ENCODE results near the gene KIR2DL1. TPM values are rescaled to one million over a fixed set of nuclear protein-coding genes. Genes with fewer than 3 reads are reported as not detected.
"Not testable (repeated sequence)": the region's sequence is repeated elsewhere in the genome, so short reads cannot be mapped to it uniquely, and the experiment has no call there.

KIR2DL1 gene
- total RNA-seq, 1 donor from 2014 or later, result not detected

DNA sequence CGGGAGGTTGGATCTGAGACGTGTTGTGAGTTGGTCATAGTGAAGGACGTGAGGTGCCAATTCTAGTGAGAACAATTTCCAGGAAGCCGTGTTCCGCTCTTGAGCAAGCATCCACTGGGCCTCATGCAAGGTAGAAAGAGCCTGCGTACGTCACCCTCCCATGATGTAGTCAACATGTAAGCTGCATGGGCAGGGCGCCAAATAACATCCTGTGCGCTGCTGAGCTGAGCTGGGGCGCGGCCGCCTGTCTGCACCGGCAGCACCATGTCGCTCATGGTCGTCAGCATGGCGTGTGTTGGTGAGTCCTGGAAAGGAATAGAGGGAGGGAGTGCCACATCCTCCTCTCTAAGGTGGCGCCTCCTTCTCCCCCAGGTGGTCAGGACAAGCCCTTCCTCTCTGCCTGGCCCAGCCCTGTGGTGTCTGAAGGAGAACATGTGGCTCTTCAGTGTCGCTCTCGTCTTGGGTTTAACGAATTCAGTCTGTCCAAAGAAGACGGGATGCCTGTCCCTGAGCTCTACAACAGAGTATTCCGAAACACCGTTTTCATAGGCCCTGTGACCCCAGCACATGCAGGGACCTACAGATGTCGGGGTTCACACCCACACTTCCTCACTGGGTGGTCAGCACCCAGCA is 16.6 kb downstream of the KIR2DL1 start:
- intact Hi-C loops (cut with micrococcal nuclease); H3K4me1 Mint-ChIP-seq; H3K4me3 Mint-ChIP-seq; H3K27me3 Mint-ChIP-seq; DNase-seq; H3K9me3 Mint-ChIP-seq; H3K36me3 Mint-ChIP-seq (ENCODE audit: low read depth); H3K27ac Mint-ChIP-seq: not testable (repeated sequence)

DNA sequence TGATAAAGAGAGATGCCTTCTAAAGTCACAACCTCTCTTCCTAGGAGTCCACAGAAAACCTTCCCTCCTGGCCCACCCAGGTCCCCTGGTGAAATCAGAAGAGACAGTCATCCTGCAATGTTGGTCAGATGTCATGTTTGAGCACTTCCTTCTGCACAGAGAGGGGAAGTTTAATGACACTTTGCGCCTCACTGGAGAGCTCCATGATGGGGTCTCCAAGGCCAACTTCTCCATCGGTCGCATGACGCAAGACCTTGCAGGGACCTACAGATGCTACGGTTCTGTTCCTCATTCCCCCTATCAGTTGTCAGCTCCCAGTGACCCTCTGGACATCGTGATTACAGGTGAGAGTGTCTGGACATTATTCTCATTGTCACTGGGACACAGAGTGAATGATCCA is 18.6 kb downstream of the KIR2DL1 start:
- H3K4me1 Mint-ChIP-seq; DNase-seq; H3K9me3 Mint-ChIP-seq; H3K36me3 Mint-ChIP-seq (ENCODE audit: low read depth); intact Hi-C loops (cut with micrococcal nuclease); H3K4me3 Mint-ChIP-seq; H3K27ac Mint-ChIP-seq; H3K27me3 Mint-ChIP-seq: not testable (repeated sequence)

- DNase-seq, result no peak
- Mint-ChIP-seq H3K4me1 (peaks cover 10% of the 10 kb centered on the region), H3K4me3 (no peak overlapping the region), H3K9me3 (no peaks in the 10 kb centered on the region), H3K36me3 (ENCODE audit: low read depth) (no peaks in the 10 kb centered on the region), H3K27ac (no peak overlapping the region), H3K27me3 (peaks cover 8% of the 10 kb centered on the region)
- intact Hi-C loops (cut with micrococcal nuclease), result no loop called here
These were observed 21.1 kb downstream of the KIR2DL1 start for GRCh38 chr19:54790711-54791110.

DNA sequence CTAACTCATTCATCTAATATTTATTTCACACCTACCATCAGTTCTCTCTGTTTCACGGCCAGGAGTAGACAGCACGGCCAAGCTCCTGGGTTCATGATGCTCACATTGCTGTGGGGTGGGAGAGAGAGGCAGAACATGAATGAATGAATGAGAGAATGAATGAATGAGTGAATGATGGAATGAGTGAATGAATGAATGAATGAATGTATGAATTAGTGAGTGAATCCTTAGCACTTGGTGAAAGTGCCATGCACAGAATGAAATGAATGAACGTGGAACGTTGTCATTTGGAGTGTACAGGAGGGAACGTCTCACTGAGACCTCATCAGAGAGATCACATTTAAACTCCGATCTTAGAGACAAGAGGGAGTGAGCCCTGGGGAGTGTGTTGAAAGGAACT is 21.9 kb downstream of the KIR2DL1 start:
- no peak for DNase-seq
- H3K36me3 Mint-ChIP-seq (ENCODE audit: low read depth), result no peaks in the 10 kb centered on the region
- H3K9me3 Mint-ChIP-seq, result no peaks in the 10 kb centered on the region
- H3K27me3 Mint-ChIP-seq, result peaks cover 8% of the 10 kb centered on the region
- intact Hi-C loops (cut with micrococcal nuclease), result no loop called here
- no peak overlapping the region for H3K27ac Mint-ChIP-seq
- peaks cover 10% of the 10 kb centered on the region for H3K4me1 Mint-ChIP-seq
- H3K4me3 Mint-ChIP-seq, result no peak overlapping the region

- Mint-ChIP-seq H3K4me1 (peaks cover 10% of the 10 kb centered on the region), H3K27ac (no peak overlapping the region), H3K36me3 (ENCODE audit: low read depth) (no peaks in the 10 kb centered on the region), H3K27me3 (peaks cover 12% of the 10 kb centered on the region), H3K9me3 (no peaks in the 10 kb centered on the region), H3K4me3 (peak overlapping the region; percentile 79)
- intact Hi-C loops (cut with micrococcal nuclease), result no loop called here
- peak; percentile 57 for DNase-seq
These were observed 23.2 kb downstream of the KIR2DL1 start for GRCh38 chr19:54792814-54793213.

DNA sequence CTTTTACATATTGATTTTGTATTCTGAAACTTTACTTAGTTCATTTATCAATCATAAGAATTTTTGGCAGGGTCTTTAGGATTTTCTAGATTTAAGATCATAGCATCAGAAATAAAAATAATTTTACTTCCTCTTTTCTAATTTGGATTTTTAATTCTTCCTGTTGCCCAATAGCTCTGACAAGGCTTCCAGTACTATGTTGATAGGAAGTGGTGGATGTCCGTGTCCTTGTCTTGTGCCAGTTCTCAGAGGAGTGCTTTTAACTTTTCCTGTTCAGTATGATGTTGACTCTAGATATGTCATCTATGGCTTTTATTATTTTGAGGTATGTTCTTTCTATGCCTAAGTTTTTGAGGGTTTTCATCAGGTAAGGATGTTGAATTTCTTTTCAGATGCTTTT is 26.2 kb downstream of the KIR2DL1 start:
- H3K27ac Mint-ChIP-seq, result no peak overlapping the region
- H3K36me3 Mint-ChIP-seq (ENCODE audit: low read depth), result no peaks in the 10 kb centered on the region

DNA sequence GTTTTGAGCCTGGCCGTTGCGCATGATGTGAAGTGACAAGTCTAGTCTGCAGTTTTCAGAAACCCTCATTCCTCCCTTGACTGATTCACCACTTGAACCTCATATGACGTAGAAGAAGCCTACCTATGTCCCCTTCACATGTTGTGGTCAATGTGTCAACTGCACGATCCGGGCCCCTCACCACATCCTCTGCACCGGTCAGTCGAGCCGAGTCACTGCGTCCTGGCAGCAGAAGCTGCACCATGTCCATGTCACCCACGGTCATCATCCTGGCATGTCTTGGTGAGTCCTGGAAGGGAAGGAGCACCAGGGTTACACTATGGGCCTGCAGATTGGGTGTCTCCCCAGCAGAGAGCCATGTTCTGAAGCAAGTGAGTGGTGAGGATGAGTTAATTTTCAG is 33.8 kb downstream of the KIR2DL1 start, which contains the start of gene KIR2DL4:
Gene KIR2DL4, plus strand, starts transcription at position 201 of the 400 bp plus-strand sequence. Its CDS starts 42 bp downstream, at position 243.
- no peaks in the 10 kb centered on the region for H3K9me3 Mint-ChIP-seq
- DNase-seq, result no peak
- H3K27me3 Mint-ChIP-seq, result peaks cover 5% of the 10 kb centered on the region
- no peak within 1 kb of the TSS for H3K4me3 Mint-ChIP-seq
- no peaks in the 10 kb centered on the region for H3K36me3 Mint-ChIP-seq (ENCODE audit: low read depth)
- intact Hi-C loops (cut with micrococcal nuclease), result no loop called here
- no peaks in the 10 kb centered on the region for H3K4me1 Mint-ChIP-seq
- H3K27ac Mint-ChIP-seq, result no peak within 1 kb of the TSS

More for the DNA sequence above, 26.2 kb downstream of the KIR2DL1 start:
- Mint-ChIP-seq H3K27me3 (peaks cover 15% of the 10 kb centered on the region), H3K9me3 (no peaks in the 10 kb centered on the region), H3K4me1 (peaks cover 10% of the 10 kb centered on the region), H3K4me3 (no peak overlapping the region)
- no peak for DNase-seq
- intact Hi-C loops (cut with micrococcal nuclease), result no loop called here

DNA sequence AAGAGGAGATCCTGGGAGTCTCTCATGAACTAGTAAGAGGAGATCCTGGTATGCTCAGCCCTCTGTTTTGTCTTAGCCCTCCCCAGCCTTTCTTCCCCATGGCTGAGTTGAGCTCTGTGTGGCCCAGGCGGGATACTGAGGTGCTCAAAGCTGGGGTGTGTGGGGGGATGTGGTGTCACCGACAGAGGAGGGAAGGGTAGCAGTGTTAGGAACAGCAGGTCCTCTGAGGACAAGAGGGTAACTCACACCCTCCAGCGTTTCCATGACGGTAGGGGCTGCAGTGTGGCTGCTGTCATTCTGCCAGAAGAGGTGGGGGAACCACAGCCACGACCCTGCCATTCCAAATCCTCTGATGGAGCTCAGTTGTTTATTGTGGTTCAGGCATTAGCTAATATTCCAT is 34.5 kb downstream of the KIR2DL1 start:
- Mint-ChIP-seq H3K36me3 (ENCODE audit: low read depth) (no peaks in the 10 kb centered on the region), H3K4me1 (no peaks in the 10 kb centered on the region), H3K27me3 (peaks cover 2% of the 10 kb centered on the region), H3K4me3 (no peak overlapping the region), H3K9me3 (no peaks in the 10 kb centered on the region), H3K27ac (no peak overlapping the region)
- no peak for DNase-seq
- intact Hi-C loops (cut with micrococcal nuclease), result no loop called here

DNA sequence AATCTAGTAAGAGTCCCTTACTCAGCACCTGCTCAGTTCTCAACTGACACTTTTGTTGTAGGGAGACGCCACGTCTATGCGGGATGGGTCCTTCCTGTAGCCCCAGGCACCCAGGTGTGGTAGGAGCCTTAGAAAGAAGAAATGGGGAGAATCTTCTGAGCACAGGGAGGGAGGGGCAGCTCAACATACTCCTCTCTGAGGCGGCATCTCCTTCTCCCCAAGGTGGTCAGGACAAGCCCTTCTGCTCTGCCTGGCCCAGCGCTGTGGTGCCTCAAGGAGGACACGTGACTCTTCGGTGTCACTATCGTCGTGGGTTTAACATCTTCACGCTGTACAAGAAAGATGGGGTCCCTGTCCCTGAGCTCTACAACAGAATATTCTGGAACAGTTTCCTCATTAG is 35.0 kb downstream of the KIR2DL1 start:
- Mint-ChIP-seq H3K27me3 (peaks cover 2% of the 10 kb centered on the region), H3K4me1 (no peaks in the 10 kb centered on the region), H3K4me3 (no peak overlapping the region), H3K36me3 (ENCODE audit: low read depth) (no peaks in the 10 kb centered on the region), H3K27ac (no peak overlapping the region), H3K9me3 (no peaks in the 10 kb centered on the region)
- intact Hi-C loops (cut with micrococcal nuclease), result no loop called here
- DNase-seq, result no peak

- Mint-ChIP-seq H3K27me3 (peaks cover 2% of the 10 kb centered on the region), H3K27ac (no peak overlapping the region), H3K9me3 (peaks cover 4% of the 10 kb centered on the region), H3K4me3 (no peak overlapping the region), H3K36me3 (ENCODE audit: low read depth) (no peaks in the 10 kb centered on the region), H3K4me1 (no peaks in the 10 kb centered on the region)
- intact Hi-C loops (cut with micrococcal nuclease), result no loop called here
- no peak for DNase-seq
These were observed 36.3 kb downstream of the KIR2DL1 start for GRCh38 chr19:54805665-54806515.

GRCh38 chr19:54806516-54806838 is 36.9 kb downstream of the KIR2DL1 start:
- no peaks in the 10 kb centered on the region for H3K36me3 Mint-ChIP-seq (ENCODE audit: low read depth)
- H3K4me1 Mint-ChIP-seq, result no peaks in the 10 kb centered on the region
- no peak overlapping the region for H3K4me3 Mint-ChIP-seq
- intact Hi-C loops (cut with micrococcal nuclease), result no loop called here
- H3K27me3 Mint-ChIP-seq, result peaks cover 2% of the 10 kb centered on the region
- no peak for DNase-seq
- H3K9me3 Mint-ChIP-seq, result peaks cover 4% of the 10 kb centered on the region
- H3K27ac Mint-ChIP-seq, result no peak overlapping the region

DNA sequence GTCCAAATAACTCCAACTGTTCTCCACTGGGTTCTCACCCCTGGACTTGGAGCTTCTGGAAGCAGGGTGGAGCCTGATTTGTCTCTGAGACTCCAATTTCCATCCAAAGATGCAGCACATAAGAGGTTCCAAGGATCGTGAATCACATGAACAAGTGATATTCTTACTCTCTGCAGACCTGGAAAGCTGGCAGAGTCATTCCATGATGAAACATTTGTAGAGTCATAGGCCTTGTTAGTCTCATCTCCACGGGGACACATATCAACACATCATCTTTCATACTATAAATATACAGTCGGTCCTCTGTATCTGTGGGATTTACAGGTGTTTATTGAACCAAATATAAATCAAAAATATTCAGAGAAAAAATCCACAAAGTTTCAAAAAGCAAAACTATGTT is 45.0 kb downstream of the KIR2DL1 start:
- DNase-seq; H3K9me3 Mint-ChIP-seq; H3K27me3 Mint-ChIP-seq; H3K36me3 Mint-ChIP-seq (ENCODE audit: low read depth); H3K4me1 Mint-ChIP-seq; H3K27ac Mint-ChIP-seq; intact Hi-C loops (cut with micrococcal nuclease); H3K4me3 Mint-ChIP-seq: not testable (repeated sequence)

DNA sequence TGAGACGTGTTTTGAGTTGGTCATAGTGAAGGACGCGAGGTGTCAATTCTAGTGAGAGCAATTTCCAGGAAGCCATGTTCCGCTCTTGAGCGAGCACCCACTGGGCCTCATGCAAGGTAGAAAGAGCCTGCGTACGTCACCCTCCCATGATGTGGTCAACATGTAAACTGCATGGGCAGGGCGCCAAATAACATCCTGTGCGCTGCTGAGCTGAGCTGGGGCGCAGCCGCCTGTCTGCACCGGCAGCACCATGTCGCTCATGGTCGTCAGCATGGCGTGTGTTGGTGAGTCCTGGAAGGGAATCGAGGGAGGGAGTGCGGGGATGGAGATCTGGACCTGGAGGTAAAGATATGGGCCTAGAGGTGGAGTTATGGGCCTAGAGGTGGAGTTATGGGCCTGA is 46.7 kb downstream of the KIR2DL1 start, which contains the start of gene KIR3DL1:
Gene KIR3DL1, plus strand, starts transcription at position 218 of the 400 bp plus-strand sequence.
- intact Hi-C loops (cut with micrococcal nuclease); H3K9me3 Mint-ChIP-seq: not testable (repeated sequence)

GRCh38 chr19:54817670-54818536 is 48.3 kb downstream of the KIR2DL1 start:
- DNase-seq, result no peak
- no peaks in the 10 kb centered on the region for H3K9me3 Mint-ChIP-seq
- intact Hi-C loops (cut with micrococcal nuclease), result no loop called here
- H3K4me3 Mint-ChIP-seq, result no peak overlapping the region
- H3K27me3 Mint-ChIP-seq, result no peaks in the 10 kb centered on the region
- no peaks in the 10 kb centered on the region for H3K36me3 Mint-ChIP-seq (ENCODE audit: low read depth)
- H3K27ac Mint-ChIP-seq, result no peak overlapping the region
- H3K4me1 Mint-ChIP-seq, result no peaks in the 10 kb centered on the region

More for the DNA sequence above, 46.7 kb downstream of the KIR2DL1 start, which contains the start of gene KIR3DL1:
- not testable (repeated sequence) for H3K27ac Mint-ChIP-seq; DNase-seq; H3K27me3 Mint-ChIP-seq; H3K36me3 Mint-ChIP-seq (ENCODE audit: low read depth); H3K4me3 Mint-ChIP-seq; H3K4me1 Mint-ChIP-seq
